Measurements from ENCODE around the gene EXOC4.

EXOC4 gene

GRCh38 chr7:134084488-134085144 is 831.7 kb downstream of the EXOC4 start:
- TF ChIP-seq, protein P1, sequence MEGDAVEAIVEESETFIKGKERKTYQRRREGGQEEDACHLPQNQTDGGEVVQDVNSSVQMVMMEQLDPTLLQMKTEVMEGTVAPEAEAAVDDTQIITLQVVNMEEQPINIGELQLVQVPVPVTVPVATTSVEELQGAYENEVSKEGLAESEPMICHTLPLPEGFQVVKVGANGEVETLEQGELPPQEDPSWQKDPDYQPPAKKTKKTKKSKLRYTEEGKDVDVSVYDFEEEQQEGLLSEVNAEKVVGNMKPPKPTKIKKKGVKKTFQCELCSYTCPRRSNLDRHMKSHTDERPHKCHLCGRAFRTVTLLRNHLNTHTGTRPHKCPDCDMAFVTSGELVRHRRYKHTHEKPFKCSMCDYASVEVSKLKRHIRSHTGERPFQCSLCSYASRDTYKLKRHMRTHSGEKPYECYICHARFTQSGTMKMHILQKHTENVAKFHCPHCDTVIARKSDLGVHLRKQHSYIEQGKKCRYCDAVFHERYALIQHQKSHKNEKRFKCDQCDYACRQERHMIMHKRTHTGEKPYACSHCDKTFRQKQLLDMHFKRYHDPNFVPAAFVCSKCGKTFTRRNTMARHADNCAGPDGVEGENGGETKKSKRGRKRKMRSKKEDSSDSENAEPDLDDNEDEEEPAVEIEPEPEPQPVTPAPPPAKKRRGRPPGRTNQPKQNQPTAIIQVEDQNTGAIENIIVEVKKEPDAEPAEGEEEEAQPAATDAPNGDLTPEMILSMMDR (IDR thresholded peaks at IDR 0.05), result no peak

GRCh38 chr7:134085311-134085710 is 832.4 kb downstream of the EXOC4 start:
- TF ChIP-seq, protein P1 (IDR thresholded peaks at IDR 0.05), result no peak

DNA sequence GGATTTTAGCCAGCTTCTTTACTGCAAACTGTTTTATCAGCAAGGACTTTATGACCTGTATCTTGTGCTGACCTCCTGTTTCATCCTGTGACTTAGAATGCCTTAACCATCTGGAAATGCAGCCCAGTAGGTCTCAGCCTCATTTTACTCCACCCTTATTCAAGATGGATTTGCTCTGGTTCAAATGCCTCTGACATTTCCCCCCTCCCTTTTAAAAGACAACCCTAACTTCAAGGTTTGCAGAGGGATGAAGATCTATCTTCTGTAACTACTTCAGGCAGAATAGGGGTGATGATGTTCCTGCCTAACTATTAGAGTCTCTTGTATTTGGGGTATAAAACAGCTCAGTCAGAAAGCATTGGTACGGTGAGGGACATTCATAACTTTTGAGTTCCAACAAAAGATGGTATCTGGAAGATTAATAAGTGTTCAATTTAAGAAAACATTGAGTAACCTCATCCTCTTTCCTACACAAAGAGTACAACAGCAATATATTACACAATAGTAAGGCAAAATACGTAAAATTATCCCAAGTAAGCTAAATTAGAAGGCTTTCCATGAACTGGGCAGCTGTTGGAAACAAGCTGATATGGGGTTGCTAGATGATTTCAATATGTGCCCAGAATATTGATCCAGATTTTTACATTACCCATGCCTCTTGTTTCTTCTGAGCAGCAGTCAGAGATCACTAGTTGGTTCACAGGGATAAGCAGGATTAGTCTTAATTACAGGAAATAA is 834.3 kb downstream of the EXOC4 start:
- TF ChIP-seq, protein P1 (IDR thresholded peaks at IDR 0.05), result no peak

DNA sequence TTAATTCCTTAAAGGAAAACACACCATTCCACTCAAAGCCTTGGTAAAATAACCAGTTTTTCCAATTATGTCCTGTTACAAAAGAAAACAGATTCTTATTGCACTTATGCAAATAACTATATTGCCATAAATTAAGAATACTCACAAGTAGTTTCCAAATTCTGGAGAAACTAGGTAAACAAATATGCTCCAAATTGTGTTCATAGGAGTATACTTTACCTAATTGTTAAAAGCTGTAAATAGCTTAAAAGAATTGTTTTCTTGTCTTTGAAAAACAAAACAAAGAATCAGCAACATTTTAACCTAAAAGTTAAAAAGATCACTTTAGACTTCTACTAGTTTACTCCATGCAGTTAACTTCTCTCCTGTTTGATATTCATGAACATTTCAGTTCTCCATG is 835.3 kb downstream of the EXOC4 start:
- TF ChIP-seq, protein P1 (IDR thresholded peaks at IDR 0.05), result no peak

- TF ChIP-seq, protein P1 (IDR thresholded peaks at IDR 0.05), result no peak
These were observed 836.6 kb downstream of the EXOC4 start for GRCh38 chr7:134089446-134089845.

GRCh38 chr7:134098072-134098471 is 845.2 kb downstream of the EXOC4 start:
- TF ChIP-seq, protein P1 (IDR thresholded peaks at IDR 0.05), result no peak

DNA sequence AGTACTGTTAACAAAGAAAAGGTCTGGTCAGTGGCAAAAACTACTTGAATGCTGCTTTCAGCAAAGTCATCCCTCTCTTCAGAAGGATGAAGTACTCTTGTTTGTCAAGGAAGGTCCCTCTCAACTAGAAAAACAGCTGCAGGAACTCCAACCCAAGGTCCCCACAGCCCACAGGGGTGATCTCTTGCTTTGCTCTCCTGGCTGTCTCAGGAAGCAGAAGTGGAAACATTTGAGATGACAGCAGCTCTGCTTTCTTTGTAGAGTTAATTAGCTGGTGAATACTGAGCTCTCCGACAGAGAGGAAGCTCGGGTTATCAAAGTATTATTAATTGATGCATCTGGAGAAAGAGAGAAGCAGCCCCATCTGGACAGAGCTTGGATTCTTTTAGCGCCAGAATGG is 848.8 kb downstream of the EXOC4 start:
- TF ChIP-seq, protein P1 (IDR thresholded peaks at IDR 0.05), result no peak

Measured in LNCAP (cell line).